ENCODE results near the gene ICAM3.
"Not testable (repeated sequence)": the region's sequence is repeated elsewhere in the genome, so short reads cannot be mapped to it uniquely, and the experiment has no call there.

ICAM3 gene

GRCh38 chr19:10344780-10345179 lies 5.4 kb upstream of the ICAM3 start:
- DNase-seq (ENCODE audit: low read depth) = no peak

GRCh38 chr19:10343495-10343894 lies 4.1 kb upstream of the ICAM3 start:
- DNase-seq (ENCODE audit: low read depth) = no peak

DNA sequence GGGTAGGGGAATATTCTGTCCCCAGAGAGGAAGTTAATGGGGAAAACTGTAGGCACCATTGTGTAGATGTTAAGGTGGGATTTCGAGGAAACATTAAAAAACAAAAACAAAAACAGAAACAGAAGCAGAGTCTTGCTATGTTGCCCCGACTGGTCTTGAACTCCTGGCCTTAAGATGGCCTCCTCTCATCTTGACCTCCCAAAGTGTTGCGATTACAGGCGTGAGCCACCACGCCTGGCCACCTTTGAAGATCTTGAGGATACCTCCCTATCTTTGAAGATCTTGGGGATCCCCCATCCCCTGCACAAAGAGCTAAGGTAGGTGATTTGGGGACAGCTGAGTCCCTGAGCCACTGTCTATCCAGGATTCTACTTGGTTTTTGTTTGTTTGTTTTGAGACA lies 553 bp upstream of the ICAM3 start:
- DNase-seq (ENCODE audit: low read depth) = no peak

DNA sequence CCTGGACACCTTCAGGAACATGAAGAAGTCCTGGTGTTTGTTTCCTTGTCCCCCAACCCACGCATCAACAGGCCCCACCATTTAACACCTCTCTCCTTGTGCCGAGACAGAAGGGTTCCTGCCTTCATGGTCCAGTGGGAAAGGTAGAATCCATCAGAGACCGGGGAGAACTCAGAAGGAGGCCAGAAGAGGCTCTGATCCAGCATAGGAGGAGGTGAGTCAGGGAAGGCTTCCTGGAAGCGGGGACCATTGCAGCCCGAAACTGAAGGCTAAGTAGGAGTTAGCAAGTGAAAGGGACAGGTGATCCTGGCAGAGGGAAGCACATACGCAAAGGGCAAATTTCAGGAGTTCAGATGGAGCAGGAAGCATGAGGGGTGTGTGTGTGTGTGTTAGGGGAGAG lies 484 bp downstream of the ICAM3 start:
- no peak for DNase-seq (ENCODE audit: low read depth)

DNA sequence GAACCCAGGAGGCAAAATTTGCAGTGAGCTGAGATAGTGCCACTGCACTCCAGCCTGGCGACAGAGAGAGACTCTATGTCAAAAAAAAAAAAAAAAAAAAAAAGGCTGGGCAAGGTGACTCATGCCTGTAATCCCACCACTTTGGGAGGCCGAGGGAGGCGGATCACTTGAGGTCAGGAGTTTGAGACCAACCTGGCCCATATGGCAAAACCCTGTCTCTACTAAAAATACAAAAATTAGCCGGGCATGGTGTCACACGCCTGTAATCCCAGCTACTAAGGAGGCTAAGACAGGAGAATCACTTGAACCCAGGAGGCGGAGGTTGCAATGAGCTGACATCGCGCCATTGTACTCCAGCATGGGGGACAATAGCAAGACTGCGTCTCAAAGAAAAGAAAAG lies 2.7 kb downstream of the ICAM3 start:
- not testable (repeated sequence) for DNase-seq (ENCODE audit: low read depth)

- no peak for DNase-seq (ENCODE audit: low read depth)
Measured at GRCh38 chr19:10335352-10335985, 4.0 kb downstream of the ICAM3 start.

GRCh38 chr19:10334588-10335351 lies 4.7 kb downstream of the ICAM3 start:
- peak; percentile 33 for DNase-seq (ENCODE audit: low read depth)

GRCh38 chr19:10333758-10334587 lies 5.5 kb downstream of the ICAM3 start:
- DNase-seq (ENCODE audit: low read depth) = no peak

- peak; percentile 96 for DNase-seq (ENCODE audit: low read depth)
Measured at GRCh38 chr19:10332965-10333757, 6.3 kb downstream of the ICAM3 start, which contains the start of gene RAVER1. RAVER1 (minus strand) TSS chr19:10333529; CDS start chr19:10333507, 22 bp downstream.

DNA sequence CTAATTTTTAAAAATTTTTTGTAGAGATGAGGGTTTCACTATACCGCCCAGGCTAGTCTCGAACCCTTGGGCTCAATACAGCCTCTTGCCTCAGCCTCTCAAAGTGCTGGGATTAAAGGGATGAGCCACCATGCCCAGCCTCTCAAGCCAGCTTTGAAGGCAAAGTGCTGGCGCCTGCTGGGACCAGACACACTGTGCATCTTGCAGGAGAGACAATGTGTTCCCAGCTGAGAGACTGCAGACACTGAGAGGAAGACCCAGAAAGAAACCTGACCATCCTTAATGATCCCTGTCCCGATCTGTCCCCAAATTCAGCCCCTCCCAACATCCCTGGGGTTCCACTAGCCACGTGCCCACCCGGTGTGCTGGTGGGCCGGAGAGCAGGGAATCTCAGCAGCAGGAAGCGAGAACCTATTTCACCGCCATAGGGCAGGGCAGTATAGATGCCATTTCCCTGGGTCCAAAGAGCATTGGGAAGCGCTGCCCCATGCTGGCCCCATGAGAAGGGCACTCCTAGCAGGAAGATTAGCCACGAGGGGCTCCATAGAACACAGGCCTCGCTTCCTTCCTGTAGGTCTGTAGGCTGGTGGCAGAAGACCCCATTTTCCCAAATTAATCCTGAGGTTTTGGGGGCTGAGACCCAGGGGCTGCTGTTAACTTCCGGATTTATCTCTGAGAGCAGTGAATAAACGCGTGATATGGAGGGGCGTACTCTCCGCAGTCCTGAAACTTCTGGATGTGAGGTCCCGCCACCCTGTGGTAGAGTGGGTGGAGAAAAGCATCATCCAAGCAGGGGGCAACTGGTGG lies 7.1 kb downstream of the ICAM3 start:
- no peak for DNase-seq (ENCODE audit: low read depth)

GRCh38 chr19:10329555-10329954 lies 9.9 kb downstream of the ICAM3 start:
- no peak for DNase-seq (ENCODE audit: low read depth)

GRCh38 chr19:10328558-10329429 lies 10.6 kb downstream of the ICAM3 start:
- DNase-seq (ENCODE audit: low read depth) = no peak

GRCh38 chr19:10327793-10328192 lies 11.6 kb downstream of the ICAM3 start:
- no peak for DNase-seq (ENCODE audit: low read depth)

DNA sequence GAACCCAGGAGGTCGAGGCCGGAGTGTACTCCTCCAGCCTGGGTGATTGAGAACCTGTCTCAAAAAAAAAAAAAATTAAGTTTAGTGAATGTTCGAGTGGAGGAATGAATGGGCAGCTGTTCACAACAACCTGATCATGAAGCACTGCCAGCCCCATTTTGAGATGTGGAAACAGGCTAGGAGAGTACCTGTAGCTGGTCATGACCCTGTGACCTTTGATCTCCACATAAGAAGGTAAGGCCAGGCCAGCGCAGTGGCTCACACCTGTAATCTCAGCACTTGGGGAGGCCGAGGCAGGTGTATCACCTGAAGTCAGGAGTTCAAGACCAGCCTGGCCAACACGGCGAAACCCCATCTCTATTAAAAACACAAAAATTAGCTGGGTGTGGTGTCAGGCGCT lies 13.7 kb downstream of the ICAM3 start:
- DNase-seq (ENCODE audit: low read depth) = no peak

- DNase-seq (ENCODE audit: low read depth) = no peak
Measured at GRCh38 chr19:10321874-10322835, 17.3 kb downstream of the ICAM3 start.

GRCh38 chr19:10321417-10321797 lies 18.0 kb downstream of the ICAM3 start:
- DNase-seq (ENCODE audit: low read depth) = no peak

GRCh38 chr19:10320602-10321416 lies 18.6 kb downstream of the ICAM3 start:
- DNase-seq (ENCODE audit: low read depth) = no peak

Measured in stimulated activated CD8-positive, alpha-beta memory T cell treated with anti-CD3 and anti-CD28 coated beads, Interleukin-7, amount 100 ng/mL, for 24 hours (primary cell).